COLO829 (cell line): ENCODE data around the gene CDC20.
"Not testable (repeated sequence)": the region's sequence is repeated elsewhere in the genome, so short reads cannot be mapped to it uniquely, and the experiment has no call there.

Source experiments
- DNase-seq: peaks from one replicate; pipeline ENCODE4 v3.0.0; 2012; ENCODE audit warnings: low spot score

CDC20 gene

GRCh38 chr1:43383449-43383848, 24.7 kb downstream of the CDC20 start:
- DNase-seq: no peak

DNA sequence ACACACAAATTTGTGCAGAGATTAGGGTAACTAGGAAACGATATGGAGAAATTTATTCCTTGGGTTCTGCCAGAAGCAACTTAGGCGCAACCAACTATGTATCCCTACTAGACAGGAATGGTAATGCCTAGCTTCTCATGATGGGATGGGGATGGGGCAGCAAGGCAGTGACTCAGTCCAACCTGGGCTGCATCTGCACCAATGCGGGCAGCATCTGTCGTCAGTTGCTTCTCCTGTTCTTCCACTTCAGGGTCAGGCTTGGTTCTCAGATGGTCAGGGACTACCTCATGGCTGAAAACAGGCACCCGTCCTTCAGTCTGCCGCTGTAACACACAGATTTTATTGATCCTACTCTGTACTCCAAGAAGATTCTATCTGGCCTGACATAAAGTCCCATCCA, 27.9 kb downstream of the CDC20 start:
- no peak for DNase-seq

DNA sequence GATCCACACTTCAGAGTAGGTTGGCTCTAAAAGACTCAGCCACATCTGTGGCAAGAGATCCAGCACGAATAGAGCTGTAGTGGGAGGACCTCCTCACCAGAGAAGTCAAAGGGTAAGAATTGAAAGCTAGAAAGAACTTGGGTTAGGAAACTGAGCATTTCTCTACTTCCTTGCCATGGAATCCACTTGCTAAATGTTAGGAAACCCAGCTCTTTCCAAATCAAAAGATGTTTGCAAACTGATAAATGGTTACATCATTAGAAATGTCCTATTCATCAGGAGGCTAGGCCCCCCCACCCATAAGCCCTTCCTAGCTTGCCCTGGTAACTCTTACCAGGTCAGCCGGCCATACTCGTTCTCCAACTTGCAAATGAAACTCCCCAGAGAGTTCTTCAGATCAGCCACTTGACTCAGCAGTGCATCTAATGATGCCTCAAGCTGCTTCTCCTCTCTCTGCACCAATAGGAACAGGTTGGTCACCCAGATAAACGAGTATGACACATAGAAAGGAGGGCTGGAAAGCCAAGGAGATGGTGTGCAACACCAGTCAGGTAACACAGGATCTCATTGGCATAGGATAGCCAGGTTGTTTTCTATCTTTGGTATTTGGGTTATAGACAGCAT, 29.3 kb downstream of the CDC20 start:
- DNase-seq: no peak

GRCh38 chr1:43388613-43389012, 29.8 kb downstream of the CDC20 start:
- DNase-seq: no peak

DNA sequence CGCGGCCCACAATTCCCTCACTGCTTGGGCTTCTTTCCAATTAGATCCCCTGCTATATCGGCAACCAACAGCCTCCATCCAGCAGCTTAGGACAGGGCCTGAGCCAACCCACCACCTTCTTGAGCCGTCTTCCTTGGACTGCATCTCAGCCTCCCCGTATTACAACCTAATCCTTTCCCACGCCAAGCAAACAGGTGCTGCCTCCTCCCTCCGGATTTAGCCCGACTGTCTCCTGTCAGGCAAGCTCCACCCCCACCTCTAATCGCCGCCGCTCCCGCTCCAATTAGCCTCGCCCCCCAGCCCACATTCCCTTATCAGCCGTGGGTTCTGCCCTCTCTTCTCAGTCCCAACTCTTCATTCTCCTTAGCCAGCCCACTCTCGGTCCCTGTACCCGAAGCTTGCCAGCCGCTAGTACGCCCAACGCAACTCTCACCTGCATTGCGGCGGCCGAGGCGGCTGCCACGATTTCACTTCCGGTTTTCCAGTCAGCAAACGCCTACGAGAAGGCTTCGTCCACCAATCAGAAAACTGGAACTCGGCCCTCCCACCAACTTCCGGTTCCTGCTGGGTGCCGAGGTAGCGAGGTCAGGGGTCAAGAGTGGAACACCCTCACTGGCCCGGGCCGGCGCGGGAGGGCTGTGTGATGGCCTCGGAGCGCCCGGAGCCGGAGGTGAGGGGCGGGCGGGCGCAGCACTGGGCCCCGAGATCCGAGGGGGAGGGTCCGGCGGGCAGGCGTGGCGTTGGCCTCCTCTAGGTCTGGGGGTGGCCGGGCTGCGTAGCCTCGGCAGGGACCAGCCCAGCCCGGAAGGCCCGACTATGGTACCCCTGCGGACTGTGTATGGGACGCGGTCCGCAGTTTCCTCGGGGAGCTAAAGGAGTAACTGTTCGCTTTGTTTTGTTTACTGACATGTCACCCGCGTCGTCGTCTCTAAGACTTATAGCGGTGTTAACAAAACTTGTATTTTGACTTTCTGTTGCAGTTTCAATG, 30.8 kb downstream of the CDC20 start, which contains the start of the genes MED8 and SZT2:
Gene MED8 (minus strand): TSS at position 475 of the 988 bp plus-strand sequence. CDS start 36 bp downstream, at position 439.
Gene SZT2 (plus strand): TSS at position 574 of the 988 bp plus-strand sequence. CDS start 70 bp downstream, at position 644.
- peak; percentile 93 for DNase-seq

- DNase-seq: no peak
Measured at GRCh38 chr1:43392702-43393101, 33.9 kb downstream of the CDC20 start.

GRCh38 chr1:43395523-43395922, 36.7 kb downstream of the CDC20 start:
- DNase-seq: no peak

DNA sequence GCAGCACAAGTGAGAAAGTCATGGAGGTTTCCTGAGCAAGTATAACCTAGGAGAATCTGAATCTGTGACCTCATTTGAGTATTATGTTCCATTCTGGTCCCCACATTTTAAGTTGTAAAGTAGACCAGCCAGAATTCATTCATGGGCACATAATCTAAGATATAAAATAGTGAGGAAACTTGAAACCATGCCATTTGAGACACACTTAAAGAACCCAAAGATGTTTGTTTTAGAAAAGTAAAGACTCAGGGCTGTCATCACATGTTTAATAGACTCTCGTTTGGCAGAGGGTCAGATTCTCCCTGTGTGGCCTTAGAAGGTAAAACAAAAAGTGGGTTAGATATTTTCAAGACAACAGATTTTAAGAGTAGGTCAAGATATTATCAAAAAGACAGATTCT, 37.3 kb downstream of the CDC20 start:
- DNase-seq: no peak

GRCh38 chr1:43398227-43398626, 39.4 kb downstream of the CDC20 start:
- DNase-seq: no peak

DNA sequence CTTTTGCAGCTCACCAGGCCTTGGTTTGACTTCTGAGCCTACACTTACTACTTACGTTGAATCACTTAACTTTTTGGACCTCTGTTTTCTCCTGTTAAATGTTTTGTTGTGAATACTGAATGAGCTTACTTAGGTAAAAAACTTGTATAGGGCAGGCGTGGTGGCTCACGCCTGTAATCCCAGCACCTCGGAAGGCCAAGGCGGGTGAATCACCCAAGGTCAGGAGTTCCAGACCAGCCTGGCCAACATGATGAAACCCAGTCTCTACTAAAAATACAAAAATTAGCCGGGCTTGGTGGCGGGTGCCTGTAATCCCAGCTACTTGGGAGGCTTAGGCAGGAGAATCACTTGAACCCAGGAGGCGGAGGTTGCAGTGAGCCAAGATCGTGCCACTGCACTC, 41.7 kb downstream of the CDC20 start:
- DNase-seq: not testable (repeated sequence)

DNA sequence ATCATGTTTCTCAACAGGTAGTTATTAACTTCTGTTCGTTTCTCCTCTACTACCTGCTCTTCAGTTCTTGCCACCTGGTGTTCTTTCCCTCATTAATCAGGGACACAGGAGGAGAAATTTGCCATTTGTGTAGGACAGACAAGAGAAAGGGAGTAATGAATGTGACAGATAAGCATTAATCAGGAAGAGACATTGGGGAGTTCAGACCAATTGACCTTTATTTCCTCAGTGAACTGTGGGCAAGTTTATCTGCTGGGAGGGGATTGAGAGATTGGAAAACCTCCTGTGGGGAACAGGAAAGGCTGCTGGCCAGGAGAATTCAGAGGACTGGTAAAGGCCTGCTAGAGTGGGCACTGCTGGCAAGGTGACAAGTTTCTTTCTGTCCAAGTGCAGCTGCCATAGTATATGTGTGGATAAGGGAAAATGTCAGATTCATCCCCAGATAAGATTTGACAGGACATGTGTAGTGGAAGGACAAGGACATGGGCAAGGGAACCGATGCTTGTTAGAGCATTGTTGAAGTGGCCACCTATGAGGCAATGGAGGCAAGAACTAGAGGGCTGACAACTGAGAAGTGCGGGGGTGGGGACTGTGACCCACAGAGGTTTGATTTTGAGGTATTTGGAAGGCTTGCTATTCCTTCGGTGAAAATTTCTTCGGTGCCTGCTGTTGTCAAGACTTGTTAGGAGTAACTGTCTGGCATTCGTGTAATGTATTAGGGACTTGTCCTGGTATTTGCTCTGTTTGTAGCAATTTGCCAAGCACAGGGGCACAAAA, 43.5 kb downstream of the CDC20 start:
- no peak for DNase-seq

DNA sequence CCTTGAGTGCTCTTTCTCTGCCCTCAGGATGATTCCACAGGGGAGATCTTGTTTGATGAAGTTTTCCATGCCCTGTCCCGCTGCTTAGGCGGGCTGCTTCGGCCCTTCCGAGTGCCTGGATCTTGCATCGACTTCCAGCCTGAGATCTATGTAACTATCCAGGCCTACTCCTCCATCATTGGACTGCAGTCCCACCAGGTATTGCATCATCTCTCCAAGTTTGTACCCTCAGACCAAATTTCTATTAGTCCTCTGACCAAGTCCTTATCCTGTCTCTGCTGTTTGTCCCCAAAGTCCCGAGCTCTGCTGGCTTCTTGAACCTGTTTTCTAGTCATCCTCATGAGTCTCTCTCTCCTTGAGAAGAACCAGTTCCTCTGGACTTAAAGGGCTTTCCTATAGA, 45.6 kb downstream of the CDC20 start:
- DNase-seq: no peak

DNA sequence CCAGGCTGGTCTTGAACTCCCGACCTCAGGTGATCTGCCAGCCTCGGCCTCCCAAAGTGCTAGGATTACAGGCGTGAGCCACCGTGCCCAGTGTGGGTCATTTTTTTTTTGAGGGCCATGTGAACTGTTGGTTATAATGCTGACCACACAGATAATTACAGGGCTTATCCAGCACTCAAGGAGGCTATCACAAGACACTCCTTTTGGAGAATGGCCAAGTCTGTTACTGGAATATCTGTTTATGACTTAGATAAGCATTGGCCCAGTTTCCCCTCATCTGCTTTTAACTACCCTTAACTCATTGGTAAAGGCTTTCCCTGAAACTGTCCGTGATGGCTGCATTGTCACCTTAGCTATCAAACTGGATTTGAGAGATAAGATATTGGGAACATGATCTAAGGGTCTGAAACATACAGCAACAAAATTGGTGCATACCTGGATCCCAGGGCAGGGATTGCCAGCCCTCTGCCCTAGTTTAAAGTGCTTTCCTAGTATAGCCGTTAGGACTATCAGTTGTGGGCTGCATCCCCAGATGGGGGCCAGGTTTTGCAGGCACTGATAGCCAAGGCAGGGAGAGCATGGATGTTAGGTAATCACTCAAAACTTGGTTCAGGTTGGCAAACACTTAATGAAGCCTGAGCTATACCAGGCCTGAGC, 46.6 kb downstream of the CDC20 start:
- peak; percentile 37 for DNase-seq

- no peak for DNase-seq
Measured at GRCh38 chr1:43405876-43406234, 47.1 kb downstream of the CDC20 start.

GRCh38 chr1:43410571-43410970, 51.8 kb downstream of the CDC20 start:
- DNase-seq: no peak
